Fibroblast of peridontal ligament (primary cell): ENCODE measurements around the gene KIAA1328.
"Not testable (repeated sequence)": the region's sequence is repeated elsewhere in the genome, so short reads cannot be mapped to it uniquely, and the experiment has no call there.

Source experiments
- DNase-seq: peaks from one replicate; pipeline ENCODE4 v3.0.0-alpha.2; 2010; ENCODE audit errors: extremely low read depth

KIAA1328 gene

GRCh38 chr18:36825526-36825925 is 3.4 kb upstream of the KIAA1328 start:
- no peak for DNase-seq

GRCh38 chr18:36826556-36826955 is 2.4 kb upstream of the KIAA1328 start:
- no peak for DNase-seq

GRCh38 chr18:36828157-36828629 is 734 bp upstream of the KIAA1328 start:
- DNase-seq, result peak; percentile 71

- DNase-seq, result peak; percentile 44
Observed at GRCh38 chr18:36829362-36830157, 633 bp downstream of the KIAA1328 start.

GRCh38 chr18:36830158-36830495 is 1.2 kb downstream of the KIAA1328 start:
- DNase-seq, result no peak

- no peak for DNase-seq
Observed at GRCh38 chr18:36831139-36831538, 2.2 kb downstream of the KIAA1328 start.

- no peak for DNase-seq
Observed at GRCh38 chr18:36833120-36833519, 4.2 kb downstream of the KIAA1328 start.

GRCh38 chr18:36835927-36836326 is 7.0 kb downstream of the KIAA1328 start:
- DNase-seq, result no peak

GRCh38 chr18:36839835-36840234 is 10.9 kb downstream of the KIAA1328 start:
- no peak for DNase-seq

- no peak for DNase-seq
Observed at GRCh38 chr18:36843199-36843598, 14.3 kb downstream of the KIAA1328 start.

GRCh38 chr18:36843784-36844183 is 14.9 kb downstream of the KIAA1328 start:
- DNase-seq, result peak; percentile 25

- no peak for DNase-seq
Observed at GRCh38 chr18:36848609-36849008, 19.7 kb downstream of the KIAA1328 start.

GRCh38 chr18:36849288-36850006 is 20.5 kb downstream of the KIAA1328 start:
- DNase-seq, result peak; percentile 77

- DNase-seq, result peak; percentile 91
Observed at GRCh38 chr18:36850527-36851201, 21.7 kb downstream of the KIAA1328 start.

GRCh38 chr18:36851202-36851590 is 22.3 kb downstream of the KIAA1328 start:
- no peak for DNase-seq

GRCh38 chr18:36856815-36857214 is 27.9 kb downstream of the KIAA1328 start:
- no peak for DNase-seq

- no peak for DNase-seq
Observed at GRCh38 chr18:36862182-36862581, 33.3 kb downstream of the KIAA1328 start.

GRCh38 chr18:36867056-36867455 is 38.1 kb downstream of the KIAA1328 start:
- DNase-seq, result no peak

GRCh38 chr18:36871801-36872200 is 42.9 kb downstream of the KIAA1328 start:
- DNase-seq, result no peak

GRCh38 chr18:36872329-36872728 is 43.4 kb downstream of the KIAA1328 start:
- no peak for DNase-seq

GRCh38 chr18:36873826-36874225 is 44.9 kb downstream of the KIAA1328 start:
- not testable (repeated sequence) for DNase-seq

- not testable (repeated sequence) for DNase-seq
Observed at GRCh38 chr18:36879796-36880195, 50.9 kb downstream of the KIAA1328 start.

GRCh38 chr18:36885981-36886380 is 57.1 kb downstream of the KIAA1328 start:
- no peak for DNase-seq
